HG03469 (cell line): ENCODE results near the gene PAK2.
"Not testable (repeated sequence)": the region's sequence is repeated elsewhere in the genome, so short reads cannot be mapped to it uniquely, and the experiment has no call there.

ENCODE experiments used
- ATAC-seq: cut with Tn5 transposase; IDR thresholded peaks from one replicate; pipeline ENCODE4 v1.9.1; 2021; ENCODE audit warnings: mild to moderate bottlenecking, moderate library complexity, moderate number of reproducible peaks; ENCODE audit not compliant: unreplicated experiment

The PAK2 gene

DNA sequence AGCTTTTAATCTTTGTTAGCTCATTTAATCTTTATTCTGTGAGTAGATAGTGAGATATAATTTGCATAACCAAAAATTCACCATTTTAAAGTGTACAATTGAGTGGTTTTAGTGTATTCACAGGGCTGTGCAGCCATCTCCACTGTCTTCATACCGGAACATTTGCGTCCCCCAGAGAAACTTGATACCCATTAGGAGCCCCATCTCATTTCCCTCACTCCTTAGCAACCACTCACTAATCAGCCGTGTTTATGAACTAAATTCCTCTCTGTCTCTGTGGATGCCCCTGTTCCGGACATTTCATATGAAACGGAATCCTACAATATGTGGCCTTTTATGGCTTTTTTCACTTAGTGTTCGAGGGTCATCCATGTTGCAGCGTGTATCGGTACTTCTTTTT lies 38.2 kb downstream of the PAK2 start:
- no peak for ATAC-seq

DNA sequence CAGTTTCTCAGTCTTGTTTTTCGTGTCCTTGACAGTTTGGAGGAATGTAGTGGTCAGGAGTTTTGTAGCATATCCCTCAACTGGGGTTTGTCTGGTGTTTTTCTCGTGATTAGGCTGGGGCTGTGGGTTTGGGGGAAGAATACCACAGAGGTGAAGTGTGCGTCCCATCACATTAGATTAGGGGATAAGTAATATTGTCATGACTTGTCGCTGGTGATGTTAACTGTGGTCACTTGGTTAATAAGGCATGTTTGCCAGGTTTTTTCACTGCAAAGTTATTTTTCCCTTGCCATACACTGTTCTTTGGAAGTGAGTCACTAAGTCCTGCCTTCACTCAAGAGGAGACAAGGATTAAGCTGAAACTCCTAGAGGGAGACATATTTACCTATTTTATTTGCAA lies 39.1 kb downstream of the PAK2 start:
- no peak for ATAC-seq

DNA sequence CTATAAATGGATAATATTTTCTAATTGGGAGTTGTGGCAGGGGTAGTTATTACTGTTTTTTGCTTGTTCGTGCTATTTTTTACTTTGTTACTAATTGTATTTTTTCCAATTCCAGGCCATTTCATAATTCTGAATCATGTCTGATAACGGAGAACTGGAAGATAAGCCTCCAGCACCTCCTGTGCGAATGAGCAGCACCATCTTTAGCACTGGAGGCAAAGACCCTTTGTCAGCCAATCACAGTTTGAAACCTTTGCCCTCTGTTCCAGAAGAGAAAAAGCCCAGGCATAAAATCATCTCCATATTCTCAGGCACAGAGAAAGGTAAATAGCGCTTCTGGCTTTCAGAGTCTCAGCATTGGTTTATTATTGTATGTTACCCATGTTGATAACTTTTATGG lies 42.9 kb downstream of the PAK2 start:
- no peak for ATAC-seq

DNA sequence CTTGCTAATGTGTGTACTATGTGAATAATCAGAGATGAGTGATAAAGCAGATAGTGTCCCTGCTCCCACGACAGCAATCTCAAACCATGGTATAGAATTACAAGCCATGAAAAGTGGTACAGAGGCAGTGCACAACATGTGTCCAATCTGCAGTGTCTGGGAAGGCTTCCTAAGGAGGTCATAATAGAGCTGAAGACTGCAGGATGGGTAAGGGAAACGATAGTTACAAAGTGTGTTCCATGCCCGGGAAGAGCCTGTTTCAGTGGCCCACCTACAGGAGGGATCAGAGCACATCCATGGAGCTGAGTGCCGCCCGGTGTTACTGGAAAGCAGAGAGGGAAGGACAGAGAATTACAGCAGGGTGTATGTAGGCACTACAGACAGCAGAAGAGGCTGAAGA lies 48.9 kb downstream of the PAK2 start:
- no peak for ATAC-seq

DNA sequence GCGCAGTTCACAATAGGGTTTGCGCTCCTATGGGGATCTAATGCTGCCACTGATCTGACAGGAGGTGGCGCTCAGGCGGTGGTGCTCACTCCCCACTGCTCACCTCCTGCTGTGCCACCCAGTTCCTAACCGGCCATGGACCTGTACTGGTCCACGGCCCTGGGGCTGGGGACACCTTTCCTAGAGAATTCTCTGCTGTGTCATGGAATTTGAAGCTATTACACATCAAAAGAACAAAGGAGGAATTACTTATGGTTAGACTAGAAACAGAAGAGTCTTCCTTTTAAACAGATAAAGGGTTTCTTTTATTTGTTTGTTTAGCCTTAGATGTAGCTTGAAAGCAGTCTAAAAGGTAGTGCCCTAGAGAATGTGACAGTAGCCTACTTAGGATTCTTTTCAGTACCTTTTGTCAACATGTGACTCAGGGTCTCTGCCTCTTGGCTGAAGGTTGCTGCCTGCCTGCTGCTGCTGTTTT lies 50.3 kb downstream of the PAK2 start:
- no peak for ATAC-seq

DNA sequence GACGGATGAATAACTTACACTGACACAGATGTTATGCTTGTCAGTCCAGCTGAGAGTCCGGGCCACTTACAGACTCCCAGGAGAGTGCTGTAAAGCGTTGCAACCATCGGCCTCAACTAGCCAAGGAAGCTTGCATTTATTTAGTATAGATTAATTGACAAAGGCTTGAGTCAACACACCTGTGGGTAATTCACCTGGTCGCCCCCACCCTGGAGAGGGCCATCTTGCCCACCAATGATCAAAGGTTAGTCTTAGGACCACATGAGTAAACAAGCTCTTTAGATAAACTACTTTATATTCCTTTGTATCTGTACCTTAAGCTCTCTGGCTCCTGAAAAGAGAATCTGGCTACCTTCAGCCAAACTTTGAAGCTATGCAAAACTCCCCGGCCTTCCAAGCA lies 51.0 kb downstream of the PAK2 start:
- no peak for ATAC-seq

DNA sequence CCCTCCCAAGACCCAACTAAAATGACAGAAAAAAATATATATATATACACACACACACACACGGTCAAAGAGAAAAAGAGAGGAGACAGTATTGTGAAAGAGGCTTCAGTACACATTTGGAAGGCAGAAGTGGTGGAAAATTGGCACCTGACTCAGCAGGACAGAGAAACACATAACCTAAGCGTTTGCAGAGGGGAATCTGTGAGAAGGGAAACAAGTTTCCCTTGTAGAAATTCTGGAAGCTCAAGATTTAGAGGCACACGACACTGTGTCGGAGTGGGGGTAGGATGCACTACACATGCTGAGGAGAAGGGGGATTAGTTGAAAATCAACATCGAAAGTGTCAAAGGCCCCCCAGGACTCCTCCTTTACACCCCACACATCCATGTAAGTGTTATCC lies 53.1 kb downstream of the PAK2 start:
- no peak for ATAC-seq

DNA sequence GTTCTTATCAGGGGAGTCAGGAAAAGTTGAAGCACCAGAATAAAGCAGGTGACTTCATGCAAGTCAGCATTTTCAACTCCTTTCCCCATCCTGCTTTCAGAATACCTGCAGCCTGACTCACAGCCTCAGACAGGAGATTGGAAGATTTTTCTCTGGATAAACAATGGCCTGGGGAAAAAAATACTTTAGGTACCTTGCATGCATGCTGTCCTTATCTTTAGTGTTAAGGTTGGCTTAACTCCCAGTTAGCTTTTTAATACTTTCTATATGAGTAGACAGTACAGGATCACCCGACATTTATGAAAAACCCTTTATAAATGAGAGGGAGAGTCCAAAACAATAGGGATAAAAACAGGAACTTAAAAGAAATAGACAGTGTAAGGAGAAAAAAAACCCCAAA lies 53.6 kb downstream of the PAK2 start:
- no peak for ATAC-seq

DNA sequence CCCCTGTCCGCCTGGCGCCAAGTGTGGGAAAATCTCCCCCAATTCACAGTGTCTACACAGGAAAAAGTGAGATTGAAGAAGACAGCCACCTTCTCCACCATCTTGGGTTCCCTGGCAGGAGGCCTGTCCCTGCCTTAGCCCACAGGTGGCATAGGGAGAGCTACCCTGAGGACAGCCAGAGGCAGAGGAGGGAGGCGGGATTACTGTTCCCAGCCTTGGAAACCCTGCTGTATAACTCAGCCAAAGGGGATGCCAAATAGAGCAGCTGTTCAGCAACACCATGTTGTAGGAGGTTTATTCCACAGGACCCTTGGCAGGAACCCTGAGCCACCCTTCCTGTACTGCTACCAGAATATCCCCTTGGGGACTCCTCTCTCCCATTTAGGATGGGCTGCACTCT lies 54.8 kb downstream of the PAK2 start:
- ATAC-seq, result no peak

DNA sequence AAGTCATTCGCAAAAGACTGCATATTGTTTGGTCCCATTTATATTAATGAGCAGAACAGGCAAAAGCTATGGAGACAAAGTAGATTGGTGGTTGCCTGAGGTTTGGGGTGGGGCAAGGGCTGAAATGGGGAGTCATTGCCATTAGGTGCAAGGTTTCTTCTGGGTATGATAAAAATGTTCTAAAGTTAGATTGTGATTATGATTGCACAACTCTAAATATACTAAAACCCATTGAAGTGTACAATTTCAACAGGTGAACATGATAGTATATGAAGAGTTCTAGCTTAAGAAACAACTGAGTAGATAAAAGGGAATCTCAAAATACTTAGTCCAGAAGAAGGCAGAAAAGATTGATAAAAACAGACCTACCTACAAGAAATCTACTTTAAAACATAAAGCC lies 56.7 kb downstream of the PAK2 start:
- no peak for ATAC-seq

DNA sequence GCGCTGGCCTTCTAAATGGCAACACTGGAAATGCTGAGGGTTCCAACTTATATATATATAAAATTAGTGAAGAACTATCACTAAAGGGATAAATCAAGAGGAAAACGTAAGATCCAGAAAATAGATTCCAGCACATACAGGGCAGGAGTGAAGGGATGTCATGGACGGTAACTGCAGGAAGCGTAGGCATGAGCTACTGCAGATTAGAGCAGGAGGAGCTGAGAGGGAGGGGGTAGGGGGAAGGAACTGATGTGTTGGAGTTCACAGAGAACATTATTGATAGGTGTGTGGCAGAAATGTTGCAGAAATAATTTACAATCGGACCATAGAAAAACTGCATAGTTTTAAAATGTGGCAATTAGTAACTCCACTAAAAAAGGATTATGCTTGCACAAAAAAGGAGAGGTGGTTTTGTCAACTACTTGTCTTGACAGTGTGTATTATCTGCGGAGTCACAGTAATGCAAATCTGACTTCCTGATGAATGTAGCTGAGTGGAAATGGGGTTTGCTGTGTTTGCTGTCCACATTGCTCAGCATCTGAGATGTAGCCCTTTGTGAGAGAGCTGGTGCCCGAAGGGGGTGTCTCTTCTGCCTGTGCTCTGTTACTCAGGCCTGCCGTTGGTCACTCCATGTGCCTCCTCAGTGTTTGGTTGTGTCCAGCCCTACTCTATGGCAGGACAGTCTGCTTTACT lies 61.2 kb downstream of the PAK2 start:
- no peak for ATAC-seq

DNA sequence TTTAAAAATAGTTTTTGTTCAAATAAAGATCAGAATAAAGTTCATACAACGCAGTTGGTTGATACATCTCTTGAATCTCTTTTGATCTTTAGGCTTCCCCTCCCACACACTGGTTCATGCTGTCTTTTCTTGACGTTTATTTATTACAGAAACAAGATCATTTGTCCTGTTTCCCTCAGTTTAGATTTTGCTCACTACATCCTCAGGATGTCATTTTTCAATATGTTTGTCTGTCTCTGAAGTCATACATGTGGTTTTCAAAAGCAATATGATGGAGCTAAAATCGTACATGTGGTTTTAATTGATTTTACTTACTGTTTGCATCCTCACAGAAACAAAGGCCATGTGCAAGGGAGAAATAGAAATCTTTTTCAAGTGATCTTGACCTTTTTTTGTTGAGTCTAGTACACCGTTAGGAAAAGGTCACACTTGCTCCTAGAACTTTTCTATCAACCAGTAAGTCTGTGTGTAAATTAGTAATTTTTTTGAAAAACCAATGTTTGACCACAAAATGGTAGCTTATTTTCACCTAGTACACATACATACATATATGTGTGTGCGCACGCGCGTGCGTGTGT lies 64.3 kb downstream of the PAK2 start:
- no peak for ATAC-seq

DNA sequence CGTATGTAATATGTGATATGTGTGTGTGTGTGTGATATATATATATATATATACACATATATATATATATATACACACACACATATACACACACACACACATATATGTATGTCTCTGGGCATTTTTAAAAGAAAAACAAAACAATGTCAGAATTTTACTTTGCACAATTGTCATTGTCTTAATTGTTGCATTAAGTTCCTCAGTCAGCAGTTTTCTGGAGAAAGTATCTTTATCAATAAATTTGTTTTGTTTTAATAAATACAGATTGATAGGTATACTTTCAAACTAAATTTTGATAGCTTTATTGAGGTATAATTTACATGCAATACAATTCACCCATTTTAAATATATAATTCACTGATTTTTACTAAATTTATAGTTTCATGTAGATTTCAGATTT lies 65.1 kb downstream of the PAK2 start:
- no peak for ATAC-seq

DNA sequence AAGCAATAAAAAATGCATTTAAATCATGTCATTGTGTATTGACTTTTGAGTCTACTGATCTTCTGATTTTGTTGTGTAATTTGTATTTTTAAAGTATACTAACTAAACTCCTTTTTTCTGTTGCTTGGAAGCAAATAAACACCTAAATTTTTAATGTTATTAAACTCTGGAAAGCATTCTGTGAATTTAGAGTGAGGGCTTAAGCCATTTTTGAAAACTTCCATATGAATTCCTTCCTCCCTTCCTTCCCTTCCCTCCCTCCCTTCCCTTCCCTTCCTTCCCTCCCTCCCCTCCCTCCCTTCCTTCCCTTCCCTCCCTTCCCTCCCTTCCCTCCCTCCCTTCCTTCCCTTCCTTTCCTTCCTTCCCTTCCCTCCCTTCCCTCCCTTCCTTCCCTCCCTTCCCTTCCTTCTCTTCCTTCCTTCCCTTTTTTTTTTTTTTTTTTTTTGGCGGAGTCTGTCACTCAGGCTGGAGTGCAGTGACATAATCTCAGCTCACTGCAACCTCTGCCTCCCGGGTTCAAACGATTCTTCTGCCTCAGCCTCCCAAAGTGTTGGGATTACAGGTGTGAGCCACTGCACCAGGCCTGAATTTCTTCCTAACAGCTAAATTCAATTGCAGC lies 71.4 kb downstream of the PAK2 start:
- no peak for ATAC-seq

DNA sequence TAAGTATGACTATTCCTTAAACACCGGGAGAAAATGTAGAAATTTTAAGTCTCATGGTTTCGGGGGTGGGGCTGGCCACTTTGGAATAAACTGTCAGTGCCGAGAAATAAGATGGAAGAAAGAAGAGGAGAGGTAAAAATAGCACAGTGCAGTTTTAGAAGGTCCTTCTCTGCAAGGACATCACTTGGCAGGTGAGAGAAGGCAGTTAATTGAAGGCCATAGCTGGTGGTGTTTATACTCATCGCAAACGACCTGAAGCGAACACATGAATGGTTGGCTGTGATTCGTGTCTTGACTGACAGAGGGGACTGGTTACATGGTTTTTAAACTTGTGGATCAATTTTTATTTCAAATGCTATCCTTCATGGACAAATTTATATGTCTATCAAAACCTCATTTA lies 73.2 kb downstream of the PAK2 start:
- no peak for ATAC-seq

DNA sequence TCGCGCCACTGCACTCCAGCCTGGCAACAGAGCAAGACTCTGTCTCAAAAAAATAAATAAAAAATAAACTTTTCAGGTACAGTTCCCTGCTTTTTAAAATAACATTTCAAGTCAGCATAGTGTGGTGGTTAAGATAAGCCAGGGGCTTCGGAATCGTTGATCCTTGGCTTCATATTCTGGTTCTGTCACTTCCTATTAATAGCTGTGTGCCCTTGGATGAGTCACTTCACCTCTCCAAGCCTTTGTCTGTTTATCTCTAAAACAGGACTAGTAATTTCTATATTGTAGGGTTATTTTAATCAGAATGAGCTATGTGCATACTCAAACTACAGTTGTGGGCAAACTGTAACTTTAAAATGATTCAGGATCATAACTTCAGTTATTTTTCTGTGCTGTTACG lies 74.2 kb downstream of the PAK2 start:
- no peak for ATAC-seq

DNA sequence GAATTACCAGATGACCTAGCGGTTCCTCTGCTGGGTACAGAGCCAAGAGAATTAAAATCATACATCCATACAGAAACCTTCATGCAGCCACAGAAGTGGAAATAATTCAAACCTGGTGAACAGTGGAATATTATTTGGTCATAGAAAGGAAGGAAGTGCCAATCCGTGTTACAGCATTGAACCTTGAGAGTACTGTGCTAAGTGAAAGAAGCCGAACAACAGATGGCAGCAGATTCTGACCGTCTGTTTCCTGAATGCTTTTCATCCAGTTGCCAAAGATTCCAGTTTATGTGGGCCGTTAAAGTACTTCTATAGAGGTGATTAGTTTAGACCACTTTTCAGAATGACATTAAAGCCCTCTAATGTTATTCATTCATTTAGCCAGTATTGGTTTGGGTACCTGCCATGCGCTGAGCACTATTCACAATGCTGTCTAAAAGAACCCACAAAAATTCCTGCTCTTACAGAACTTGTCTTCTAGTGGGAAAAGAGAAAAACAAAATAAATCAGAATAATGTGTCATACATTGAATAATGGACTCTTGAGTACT lies 82.2 kb downstream of the PAK2 start:
- no peak for ATAC-seq

DNA sequence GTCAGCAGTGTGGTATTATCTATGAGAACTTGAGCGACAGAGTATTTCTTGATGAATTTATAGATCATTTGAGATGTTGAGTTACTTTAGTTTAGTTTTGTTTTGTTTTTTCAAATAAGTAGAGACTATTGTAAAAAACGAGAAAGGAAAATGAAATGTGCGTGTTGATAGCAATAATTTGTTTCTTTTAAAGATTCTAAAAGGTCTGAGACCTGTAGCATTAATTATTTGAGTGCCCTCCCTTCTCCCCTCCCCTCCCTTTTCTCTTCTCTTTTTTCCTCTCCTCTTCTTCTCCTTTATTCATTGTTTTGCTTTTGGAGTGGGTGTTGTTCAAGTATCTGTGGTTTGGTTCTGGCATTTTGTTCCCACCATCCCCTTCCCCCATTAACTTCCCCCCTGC lies 90.0 kb downstream of the PAK2 start:
- not testable (repeated sequence) for ATAC-seq

DNA sequence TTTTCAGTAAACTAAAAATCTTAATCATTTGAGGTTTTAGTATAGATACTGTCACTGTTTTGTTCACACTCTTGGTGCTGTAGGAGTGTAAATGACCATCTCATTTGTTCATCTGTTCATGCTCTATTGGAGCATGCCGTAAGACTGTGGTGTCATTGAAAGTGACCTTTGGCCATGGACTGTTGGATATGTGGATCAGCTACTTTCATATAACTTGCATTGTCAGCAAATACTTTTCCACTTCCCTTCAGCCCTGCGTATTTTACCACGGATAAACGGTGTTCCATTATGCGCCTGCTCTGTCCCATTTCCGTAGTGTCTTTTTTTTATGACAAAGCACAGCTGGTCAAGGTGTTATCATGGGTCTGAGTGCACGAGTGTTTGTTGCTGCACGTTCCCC lies 95.4 kb downstream of the PAK2 start:
- no peak for ATAC-seq

DNA sequence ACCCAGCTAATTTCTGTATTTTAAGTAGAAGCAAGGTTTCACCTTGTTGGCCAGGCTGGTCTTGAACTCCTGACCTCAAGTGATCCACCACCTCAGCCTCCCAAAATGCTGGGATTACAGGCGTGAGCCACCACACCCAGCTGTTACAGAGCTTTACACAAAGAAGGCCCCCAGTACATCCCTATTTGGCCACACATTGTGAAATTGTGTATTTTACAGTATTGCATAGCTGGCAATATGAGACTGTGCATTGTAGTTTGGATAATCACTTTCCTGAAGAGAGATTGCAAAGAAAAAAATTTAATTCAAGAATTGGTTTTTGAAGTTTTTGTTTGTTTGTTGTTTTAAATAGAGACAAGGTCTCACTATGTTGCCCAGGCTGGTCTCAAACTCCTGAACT lies 97.0 kb downstream of the PAK2 start:
- ATAC-seq, result not testable (repeated sequence)

DNA sequence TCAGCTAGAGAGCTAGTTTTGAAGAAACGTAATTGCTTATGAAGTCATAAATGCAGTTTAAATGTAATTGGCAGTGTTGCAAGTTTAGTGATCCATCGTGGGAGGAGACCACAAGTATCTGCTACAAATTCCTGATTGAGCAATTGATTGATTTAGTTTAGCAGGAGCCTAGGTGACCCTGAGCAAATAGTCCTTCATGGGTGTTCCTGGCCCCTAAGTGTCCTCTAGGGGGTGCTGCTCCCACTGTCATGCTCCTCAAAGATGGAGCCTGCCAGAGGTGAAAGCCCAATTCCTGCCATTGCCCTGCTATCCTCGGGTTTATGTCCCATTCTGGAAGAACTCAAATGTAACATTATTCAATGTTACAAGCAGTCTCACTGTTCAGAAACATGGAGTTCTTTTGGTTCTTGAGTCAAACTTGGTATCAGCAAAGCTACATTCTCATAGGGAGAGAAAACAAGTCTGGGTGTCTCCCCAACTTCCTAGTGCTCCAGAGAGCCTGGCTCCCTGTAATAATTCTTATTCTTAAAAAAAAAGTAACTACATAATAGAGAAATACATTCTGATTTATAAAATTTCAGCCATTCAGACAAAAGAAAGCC lies 98.3 kb downstream of the PAK2 start:
- ATAC-seq, result no peak

DNA sequence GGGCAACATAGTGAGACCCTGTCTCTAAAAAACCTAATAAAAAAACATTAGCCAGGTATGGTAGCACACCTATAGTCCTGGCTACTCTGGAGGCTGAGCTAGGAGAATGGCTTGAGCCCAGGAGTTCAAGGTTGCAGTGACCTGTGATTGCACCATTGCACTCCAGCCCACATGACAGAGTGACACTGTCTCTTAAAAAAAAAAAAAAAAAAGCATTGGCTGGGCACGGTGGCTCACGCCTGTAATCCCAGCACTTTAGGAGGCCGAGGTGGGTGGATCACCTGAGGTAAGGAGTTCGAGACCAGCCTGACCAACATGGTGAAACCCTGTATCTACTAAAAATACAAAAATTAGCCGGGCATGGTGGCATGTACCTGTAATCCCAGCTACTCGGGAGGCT lies 99.7 kb downstream of the PAK2 start:
- not testable (repeated sequence) for ATAC-seq
